HL-60/S4 treated with retinoic acid at 250 ng/mL for 4 days and 3 days (cell line): Measurements from ENCODE around the gene CNKSR3.
"Not testable (repeated sequence)": the region's sequence is repeated elsewhere in the genome, so short reads cannot be mapped to it uniquely, and the experiment has no call there.

Experiments
- in situ Hi-C: fragments of 300-500 bp; cut with MboI; formaldehyde crosslinking; loops from 2 replicates; pipeline ENCODE4 v1.7.0; 2022; ENCODE audit warnings: low sequenced_read_pairs

The CNKSR3 gene

GRCh38 chr6:154510144-154510905 lies at the start of gene CNKSR3:
TSS of gene CNKSR3 (minus strand) at chr6:154510685. CDS start at chr6:154510114, 571 bp downstream.
- in situ Hi-C loops: no loop called here

DNA sequence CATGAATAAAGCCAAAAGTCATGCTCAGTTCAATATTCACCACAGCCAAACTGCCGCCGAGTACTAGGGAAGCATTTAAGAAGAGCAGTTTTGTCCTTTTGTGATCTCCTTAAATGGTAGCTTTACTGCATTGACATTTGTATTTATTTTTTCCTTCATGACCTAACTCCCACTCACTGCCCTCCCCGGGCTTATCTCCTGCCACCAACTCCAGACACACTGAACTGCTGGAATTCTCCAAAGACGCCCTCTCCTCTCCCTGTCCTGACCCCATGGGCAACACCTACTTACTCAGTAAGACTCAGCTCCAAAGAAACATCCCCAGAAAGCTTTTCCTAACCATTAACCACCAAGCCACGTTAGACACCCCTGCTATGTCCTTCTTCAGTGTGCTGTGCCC lies 48.5 kb upstream of the CNKSR3 start:
- in situ Hi-C loops: no loop called here

GRCh38 chr6:154558513-154558912 lies 48.0 kb upstream of the CNKSR3 start:
- in situ Hi-C loops: no loop called here

- in situ Hi-C loops: no loop called here
These were observed 44.7 kb upstream of the CNKSR3 start for GRCh38 chr6:154555073-154555677.

GRCh38 chr6:154554491-154554890 lies 44.0 kb upstream of the CNKSR3 start:
- in situ Hi-C loops: no loop called here

DNA sequence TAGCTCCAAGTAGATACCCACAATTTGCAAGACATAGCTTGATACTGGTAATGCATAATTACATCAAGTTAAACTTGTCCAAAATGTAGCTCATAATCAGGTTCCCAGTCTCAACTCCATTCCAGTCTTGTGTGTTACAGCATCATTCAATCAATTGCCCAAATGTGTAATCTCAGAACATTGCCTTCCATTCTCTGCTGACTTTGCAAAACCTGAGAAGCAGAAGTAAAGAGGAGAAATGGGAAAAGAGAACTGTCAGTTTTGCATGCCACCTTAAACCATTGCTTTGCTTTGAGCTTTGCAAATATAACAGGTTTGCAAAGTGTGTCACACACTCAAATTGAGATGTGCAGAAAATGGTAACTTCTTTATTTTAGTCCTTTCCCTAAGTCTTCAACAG lies 40.3 kb upstream of the CNKSR3 start:
- in situ Hi-C loops: no loop called here

DNA sequence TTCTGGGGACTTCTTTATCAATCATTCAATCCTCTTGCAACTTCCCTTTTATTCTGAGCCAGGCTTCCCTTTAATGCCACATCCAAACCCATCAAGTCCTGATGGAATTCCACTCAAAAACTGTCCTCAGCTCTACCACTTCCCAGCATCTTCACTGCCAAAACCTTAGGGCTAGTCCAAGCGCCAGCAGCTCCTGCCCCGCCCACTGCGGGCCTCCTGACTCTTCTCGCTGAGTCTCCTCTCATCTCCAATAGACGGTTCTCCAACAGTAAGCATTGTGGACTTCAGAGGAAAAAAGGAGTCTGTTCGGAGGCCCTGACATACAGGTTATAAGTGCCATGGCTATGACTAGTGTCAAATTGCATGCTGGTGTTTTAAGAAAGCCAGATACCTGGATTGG lies 38.7 kb upstream of the CNKSR3 start:
- in situ Hi-C loops: no loop called here

DNA sequence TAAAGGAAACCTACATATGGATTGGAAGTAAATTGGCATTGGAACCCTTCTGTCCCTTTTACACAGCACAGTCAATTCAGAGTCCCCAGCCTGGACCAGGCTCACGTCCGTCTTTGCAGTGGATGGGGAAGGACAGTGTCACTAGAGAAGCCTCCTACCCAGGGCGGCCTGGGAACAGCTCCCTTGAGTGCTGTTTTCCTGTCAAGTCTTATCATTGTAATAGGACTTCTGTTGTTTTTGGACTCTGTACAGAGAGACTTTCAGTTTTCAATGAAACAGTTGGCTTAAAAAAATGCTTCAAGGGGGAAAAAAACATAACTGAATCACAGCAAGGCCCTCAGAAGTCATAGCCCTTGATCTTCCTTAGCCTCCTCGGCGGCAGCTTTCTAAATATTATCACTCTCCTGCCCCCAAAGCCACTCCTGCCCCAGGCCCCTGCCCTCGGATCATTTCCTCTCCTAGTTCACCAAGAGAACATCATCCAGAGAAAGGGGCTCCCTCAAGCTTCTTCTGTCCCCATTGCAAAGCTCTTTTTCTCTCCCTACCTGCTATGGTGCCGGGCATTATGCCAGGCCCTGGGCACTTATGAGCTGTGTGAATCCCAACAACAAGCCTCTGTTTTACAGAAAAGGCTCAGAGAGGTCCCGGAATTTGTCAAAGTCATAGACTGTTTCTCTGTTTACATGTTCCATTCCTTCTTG lies 37.8 kb upstream of the CNKSR3 start:
- in situ Hi-C loops: no loop called here

DNA sequence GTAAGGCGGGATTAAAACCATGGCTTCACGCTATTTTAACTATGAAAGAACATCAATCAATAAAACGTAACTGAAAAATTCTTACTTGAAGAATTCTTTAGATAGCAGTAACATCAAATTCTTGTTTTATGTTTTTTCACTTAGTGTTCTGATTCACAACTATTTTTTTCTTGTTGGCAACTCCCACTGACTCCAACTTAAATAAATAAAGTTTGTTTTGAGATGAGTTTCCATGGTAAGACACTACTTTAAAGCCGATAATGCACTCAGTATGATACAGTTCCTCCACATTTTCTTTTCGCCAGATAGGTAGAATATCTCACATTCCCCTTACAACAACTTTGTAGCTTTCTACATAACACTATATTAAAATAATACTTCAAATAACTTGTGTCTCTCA lies 33.1 kb upstream of the CNKSR3 start:
- in situ Hi-C loops: no loop called here

DNA sequence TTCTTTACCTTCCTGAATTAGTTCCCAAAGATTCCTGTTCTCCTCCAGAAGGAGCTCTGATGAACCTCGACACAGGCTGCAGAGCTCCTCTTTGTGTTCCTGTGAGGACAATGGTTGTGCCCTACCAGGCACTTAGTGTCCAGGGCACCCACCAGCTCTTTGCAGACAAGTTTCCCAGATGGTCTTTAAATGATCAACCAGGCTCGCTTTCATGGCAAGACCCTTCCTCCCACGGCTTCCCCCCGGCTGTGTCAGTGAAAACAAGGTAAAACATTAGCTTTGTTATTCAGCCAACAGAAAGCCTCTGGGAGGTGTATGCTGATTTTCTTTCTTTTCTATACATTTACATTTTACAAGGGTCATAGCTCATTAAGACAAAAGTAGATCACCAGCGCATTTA lies 32.3 kb upstream of the CNKSR3 start:
- in situ Hi-C loops: no loop called here

GRCh38 chr6:154541837-154542236 lies 31.4 kb upstream of the CNKSR3 start:
- in situ Hi-C loops: not testable (repeated sequence)

GRCh38 chr6:154539593-154540269 lies 29.2 kb upstream of the CNKSR3 start:
- in situ Hi-C loops: no loop called here

DNA sequence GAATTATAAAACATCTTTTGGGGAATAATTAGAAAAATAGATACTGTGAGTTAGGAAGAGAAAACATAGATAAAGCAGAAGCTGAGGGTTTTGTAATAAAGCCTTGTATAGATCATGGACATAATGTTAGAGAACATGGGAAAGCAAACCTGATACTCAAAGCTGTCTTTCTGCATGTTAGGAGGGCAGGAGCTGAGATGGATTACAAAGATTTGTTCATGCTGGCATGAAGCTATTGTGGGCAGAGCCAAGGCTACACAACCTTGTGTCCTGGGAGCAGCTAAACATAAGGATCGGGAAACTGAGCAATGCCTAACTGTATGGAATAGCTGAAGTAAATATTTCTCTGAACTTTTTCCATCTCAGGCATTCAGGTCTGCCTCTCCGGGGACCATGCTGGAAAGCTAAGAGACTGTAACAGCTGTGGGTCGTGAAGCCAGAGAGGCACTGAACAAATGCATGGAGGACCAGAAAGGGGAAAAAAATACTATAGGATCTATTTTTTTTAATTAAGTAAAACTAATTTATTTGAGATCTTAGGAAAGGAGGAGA lies 28.2 kb upstream of the CNKSR3 start:
- in situ Hi-C loops: no loop called here

DNA sequence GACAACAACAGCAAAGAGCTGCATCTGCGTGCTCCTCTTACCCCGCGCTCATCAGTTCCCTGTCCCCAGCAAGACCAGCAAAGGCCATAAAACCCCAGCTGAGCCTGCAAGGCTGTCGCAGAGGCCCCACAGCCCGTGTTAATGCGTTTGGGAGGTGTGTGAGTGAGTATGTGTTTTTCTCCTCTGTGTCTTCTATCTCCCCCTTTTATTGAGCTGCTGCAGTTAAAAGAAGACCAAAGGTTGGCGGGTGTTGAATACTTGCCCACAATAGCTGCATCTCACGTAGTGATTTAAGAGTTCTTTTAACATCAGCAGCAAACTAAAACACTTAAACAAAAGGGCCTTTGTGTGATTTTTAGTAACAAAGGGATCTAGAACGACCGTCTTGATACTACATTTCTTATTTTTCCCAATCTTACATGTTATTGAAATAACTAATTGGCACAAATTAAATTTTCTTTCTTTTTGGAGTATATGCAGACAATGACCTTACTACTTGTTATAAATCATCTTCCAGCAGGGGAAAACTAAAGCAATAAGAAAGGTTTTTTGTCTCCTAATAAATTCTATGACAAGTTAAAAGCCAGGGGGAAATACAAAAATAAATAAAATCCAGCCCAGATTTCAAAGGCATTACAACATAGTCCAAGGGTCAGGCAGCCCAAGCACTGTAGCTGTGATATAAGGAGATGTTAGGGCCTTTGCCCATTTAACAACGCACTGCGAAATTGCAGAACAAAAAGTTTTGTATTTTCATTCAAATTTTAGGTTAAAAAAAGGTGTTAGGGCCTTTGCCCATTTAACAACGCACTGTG lies 27.2 kb upstream of the CNKSR3 start:
- in situ Hi-C loops: no loop called here

GRCh38 chr6:154536999-154537398 lies 26.5 kb upstream of the CNKSR3 start:
- in situ Hi-C loops: no loop called here

- in situ Hi-C loops: no loop called here
These were observed 25.8 kb upstream of the CNKSR3 start for GRCh38 chr6:154536255-154536654.

DNA sequence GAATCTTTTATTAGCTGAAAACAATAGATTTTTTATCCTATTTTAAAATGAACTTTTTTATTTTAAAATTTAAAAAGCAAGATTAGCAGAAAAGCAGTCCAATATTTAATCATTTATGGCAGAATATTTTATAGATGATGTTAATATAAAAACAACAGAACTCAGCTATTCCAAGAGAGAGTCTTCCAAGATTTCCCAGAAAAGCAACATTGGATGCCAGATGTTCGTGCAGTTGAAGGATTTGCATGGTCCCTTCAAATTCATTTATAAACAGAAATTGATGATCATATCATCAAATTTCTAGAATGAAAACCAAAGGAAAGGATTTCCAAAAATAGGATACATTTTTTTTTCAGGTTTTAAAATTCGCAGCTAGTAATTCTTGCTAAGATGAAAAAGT lies 25.4 kb upstream of the CNKSR3 start:
- in situ Hi-C loops: no loop called here

DNA sequence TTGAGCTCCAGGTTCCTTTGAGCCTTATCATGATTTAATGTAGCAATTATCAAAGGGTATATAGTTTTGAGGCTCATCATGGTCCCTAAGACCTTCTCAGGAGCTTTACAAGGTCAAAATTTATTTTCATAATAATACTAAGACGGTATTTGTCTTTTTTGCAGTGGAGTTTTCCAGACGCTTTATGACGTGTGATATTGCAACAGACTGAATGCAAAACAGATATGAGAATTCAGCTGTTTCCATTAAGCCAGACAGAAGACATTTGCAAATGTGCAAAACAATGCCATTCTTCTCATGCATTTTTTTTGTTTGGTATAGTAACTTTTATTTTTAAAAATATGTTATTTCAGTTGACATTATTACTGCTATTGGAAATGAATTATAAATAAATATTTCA lies 24.7 kb upstream of the CNKSR3 start:
- in situ Hi-C loops: no loop called here

DNA sequence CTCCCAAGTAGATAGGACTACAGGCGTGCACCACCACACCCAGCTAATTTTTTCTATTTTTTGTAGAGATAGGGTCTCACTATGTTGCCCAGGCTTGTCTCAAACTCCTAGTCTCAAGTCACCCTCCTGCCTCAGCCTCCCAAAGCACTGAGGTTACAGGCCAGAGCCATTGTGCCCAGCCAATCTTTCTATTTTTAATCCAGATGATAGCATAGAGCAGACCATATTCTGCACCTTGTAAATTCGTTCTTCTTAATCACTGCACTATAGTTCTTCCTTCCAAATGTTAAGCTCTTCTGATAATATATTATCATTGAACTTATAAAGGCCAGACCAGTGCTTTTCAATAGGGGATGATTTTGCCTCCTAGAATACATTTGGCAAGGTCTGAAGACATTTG lies 24.0 kb upstream of the CNKSR3 start:
- in situ Hi-C loops: no loop called here

GRCh38 chr6:154532426-154532825 lies 21.9 kb upstream of the CNKSR3 start:
- in situ Hi-C loops: no loop called here
